Measurements from ENCODE around the gene LUZP1. TPM values are rescaled to one million over a fixed set of nuclear protein-coding genes. Genes with fewer than 3 reads are reported as not detected.

LUZP1 gene
- total RNA-seq, 1 experiment from 2014 or later: 22.4 TPM

- ChIA-PET CTCF (no interaction called here), RAD21 (ENCODE audit: low non-redundant PET in 1 of 2, low total read pairs in 2 of 2, uncharacterized antibody in 2 of 2, unreplicated experiment in 2 of 2) (no interaction called here), POLR2A (interaction anchor here (1.1 kb wide), 1 partner anchor 21 kb away, joined by 3 read pairs; no protein-coding TSS in a partner anchor)
- no peak for DNase-seq (ENCODE audit: low read depth, low spot score)
- Histone ChIP-seq H2AFZ (ENCODE audit: low read depth, low read length, poor library complexity, severe bottlenecking) (no peak overlapping the region), H4K20me1 (ENCODE audit: insufficient read depth) (no peaks in the 10 kb centered on the region; the same call in 1 of the 2 replicates), H3K36me3 (ENCODE audit: control insufficient read depth in 1 of 2, insufficient read depth in 2 of 2, low read length in 2 of 2) (no peaks in the 10 kb centered on the region), H3K4me3 (replicated peaks in 1 of 2; ENCODE audit: low read depth in 1 of 2, low read length in 2 of 2) (no peak overlapping the region), H3K9ac (ENCODE audit: low read length) (no peak overlapping the region), H3K9me2 (ENCODE audit: insufficient read depth) (no peaks in the 10 kb centered on the region), H3K27me3 (ENCODE audit: insufficient read depth, low read length) (no peaks in the 10 kb centered on the region), H3K4me1 (ENCODE audit: control insufficient read depth in 1 of 2, insufficient read depth in 2 of 2, low read length in 2 of 2) (peaks cover 3 to 10% of the 10 kb centered on the region in 2 experiments; a peak in 3 of 4 replicates), H3K27ac (ENCODE audit: low read depth, low read length) (no peak overlapping the region), H3K79me2 (ENCODE audit: insufficient read depth, low read length) (peaks cover 76% of the 10 kb centered on the region), H3K4me2 (ENCODE audit: low read length) (no peak overlapping the region), H3K9me3 (ENCODE audit: control insufficient read depth in 1 of 2, insufficient read depth in 1 of 2, low read depth in 1 of 2, low read length in 2 of 2) (no peaks in the 10 kb centered on the region)
- TF ChIP-seq EGR1 (IDR thresholded peaks at IDR 0.05; ENCODE audit: low read depth) (no peak), CBX3 (IDR thresholded peaks at IDR 0.05; ENCODE audit: low read depth) (no peak), RAD21 (IDR thresholded peaks at IDR 0.05; ENCODE audit: low read depth) (no peak), EZH2 (IDR thresholded peaks at IDR 0.05) (no peak), FOSL1 (IDR thresholded peaks at IDR 0.05; ENCODE audit: low read depth) (no peak), ZNF274 (IDR thresholded peaks at IDR 0.05; ENCODE audit: low read depth, low read length) (no peak), ATF3 (IDR thresholded peaks at IDR 0.05) (no peak), CEBPB (IDR thresholded peaks at IDR 0.05; ENCODE audit: low read depth) (no peak), TCF7L2 (IDR thresholded peaks at IDR 0.05; ENCODE audit: borderline replicate concordance, extremely low read depth, insufficient read depth, insufficient read length) (no peak), POLR2A (IDR thresholded peaks at IDR 0.05; ENCODE audit: borderline replicate concordance, extremely low read depth, insufficient read depth, insufficient read length) (no peak), ZFX (IDR thresholded peaks at IDR 0.05) (no peak), SRF (IDR thresholded peaks at IDR 0.05; ENCODE audit: low read depth) (no peak), REST (IDR thresholded peaks at IDR 0.05; ENCODE audit: low read depth) (no peak), SP1 (IDR thresholded peaks at IDR 0.05; ENCODE audit: low read depth) (no peak), MAX (IDR thresholded peaks at IDR 0.05) (no peak), ZBTB33 (IDR thresholded peaks at IDR 0.05; ENCODE audit: extremely low read depth, insufficient replicate concordance, low read length) (no peak), JUND (IDR thresholded peaks at IDR 0.05) (no peak), ELF1 (IDR thresholded peaks at IDR 0.05; ENCODE audit: borderline replicate concordance, low read depth) (no peak)
- intact Hi-C loops (cut with micrococcal nuclease): no loop called here
- no TSS peak for BruUV-seq (replicated peaks)
- ATAC-seq: no peak
These were observed 46.5 kb downstream of the LUZP1 start for GRCh38 chr1:23122023-23122748.
